GM19397 (cell line): ENCODE results near the gene TEPSIN.
A peak's percentile ranks its signal among the peaks of the same experiment; 100 is the strongest.

Experiments used
- ATAC-seq: cut with Tn5 transposase; IDR thresholded peaks from one replicate; pipeline ENCODE4 v1.9.1; 2021; ENCODE audit warnings: mild to moderate bottlenecking, moderate library complexity; ENCODE audit not compliant: unreplicated experiment

The TEPSIN gene

DNA sequence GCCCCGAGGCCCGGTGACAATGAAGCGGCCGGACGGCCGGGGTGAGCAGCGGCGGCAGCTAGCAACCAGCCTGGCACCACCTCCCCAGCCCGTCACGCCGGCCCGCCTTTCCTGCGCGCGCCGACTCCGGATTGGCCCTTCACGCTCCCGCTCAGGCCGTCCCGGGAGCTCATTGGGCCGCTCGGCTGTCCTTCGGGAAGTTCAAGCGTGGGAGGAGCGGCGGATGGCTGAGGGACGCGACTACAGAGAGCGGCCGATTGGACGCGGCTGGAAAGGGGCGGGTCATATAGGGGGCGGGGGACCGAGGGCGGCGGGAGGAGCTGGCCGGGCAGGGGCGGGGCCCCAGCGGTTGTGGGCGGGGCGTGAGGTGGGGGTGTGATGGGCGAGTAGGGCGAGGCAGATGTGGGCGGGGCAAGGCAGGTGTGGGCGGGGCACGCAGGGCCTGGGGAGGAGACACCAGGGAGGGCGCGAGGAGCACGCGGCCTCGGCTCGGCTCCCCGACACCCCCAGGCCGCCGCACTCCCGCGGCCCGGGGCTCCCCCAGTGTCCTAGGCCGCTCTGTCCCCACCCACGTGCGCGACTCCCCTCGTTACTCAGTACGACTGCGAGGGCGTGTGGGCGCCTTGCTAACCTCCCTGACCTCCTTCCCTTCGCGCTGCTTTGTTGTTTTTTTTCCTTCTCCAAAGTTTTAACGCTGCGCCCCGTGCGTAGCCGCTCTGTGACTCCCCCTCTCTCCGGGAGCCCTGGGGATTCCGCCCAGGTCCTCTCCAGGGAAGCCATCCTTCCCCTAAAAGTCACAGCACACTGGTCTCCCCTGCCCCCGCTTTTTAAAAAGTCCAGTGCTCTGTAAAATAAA lies 15.7 kb downstream of the TEPSIN start, which contains the start of gene CEP131:
Gene CEP131, minus strand, starts transcription at position 60 of the 856 bp plus-strand sequence. CDS start 2,909 bp downstream, outside the sequence.
- peak; percentile 96 for ATAC-seq

DNA sequence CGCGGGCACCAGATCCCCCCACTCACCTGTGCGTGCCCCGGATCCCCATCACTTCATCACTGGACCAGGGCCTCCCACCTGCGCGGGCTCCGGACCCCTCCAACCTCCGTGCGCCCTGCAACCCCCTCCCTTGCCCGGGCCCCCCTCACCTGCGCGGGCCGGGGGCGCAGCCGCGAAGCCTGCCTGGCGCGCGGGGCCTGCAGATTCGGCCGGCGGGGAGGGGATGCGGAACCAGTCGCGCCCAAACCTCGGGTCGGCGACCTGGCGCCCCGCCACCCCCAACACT lies 16.3 kb downstream of the TEPSIN start:
- no peak for ATAC-seq

DNA sequence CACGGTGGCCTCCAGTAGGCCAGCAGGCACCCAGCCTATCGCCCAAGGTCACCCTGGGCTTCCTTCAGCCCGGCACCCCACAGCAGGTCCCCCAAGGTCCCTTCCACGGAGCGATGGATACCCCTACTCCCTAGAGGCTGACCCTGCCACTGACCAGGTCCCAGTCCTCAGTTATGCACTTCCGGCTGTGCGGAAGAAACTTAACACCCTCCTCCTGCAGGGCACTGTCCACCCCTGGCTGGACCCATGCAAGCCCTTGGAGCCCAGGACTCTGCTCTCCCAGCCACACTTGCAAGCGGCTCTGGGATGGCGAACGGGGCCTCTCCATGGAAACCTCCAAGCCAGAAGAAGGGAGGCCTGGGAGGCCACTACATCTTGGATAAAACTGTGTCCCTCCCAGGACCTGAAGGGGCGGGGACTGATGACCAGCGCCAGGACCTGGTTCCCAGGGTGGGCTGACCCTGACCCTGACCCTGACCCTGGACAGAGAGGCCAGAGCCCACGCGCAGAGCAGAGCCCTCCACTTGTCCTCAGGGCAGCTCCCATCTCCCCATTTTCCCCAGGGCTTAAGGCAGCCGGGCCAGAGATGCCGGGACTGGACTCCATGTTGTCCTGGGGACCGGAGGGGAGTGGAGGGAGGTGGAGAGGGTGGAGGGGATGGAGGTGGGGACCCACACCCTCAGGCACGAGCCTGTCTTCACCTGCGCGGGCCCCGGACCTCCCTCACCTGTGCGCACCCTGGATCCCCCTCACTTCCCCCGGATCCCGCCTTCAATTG lies 16.8 kb downstream of the TEPSIN start:
- no peak for ATAC-seq

DNA sequence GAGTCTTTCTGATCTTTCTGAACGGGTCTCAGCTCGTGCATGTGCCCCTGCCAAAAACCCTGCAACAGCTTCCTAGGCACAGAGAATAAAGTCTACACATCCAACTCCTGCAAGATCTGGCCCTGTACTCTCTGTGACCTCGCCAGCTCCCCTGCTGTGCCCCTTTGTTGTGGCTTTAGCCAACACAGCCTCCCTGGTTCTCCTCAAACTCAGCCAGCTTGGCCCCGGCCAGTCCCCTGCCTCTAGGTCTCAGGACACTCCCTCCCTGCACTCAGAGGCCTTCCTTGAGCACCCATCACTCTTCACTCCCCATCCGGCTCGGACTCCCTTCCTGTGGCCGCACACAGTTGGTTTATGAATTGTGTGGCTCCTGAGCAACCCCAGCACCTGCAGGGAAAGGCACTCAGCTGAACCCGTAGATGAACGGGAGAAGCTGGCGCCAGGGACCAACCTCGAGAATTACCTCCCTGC lies 17.4 kb downstream of the TEPSIN start:
- ATAC-seq: no peak

DNA sequence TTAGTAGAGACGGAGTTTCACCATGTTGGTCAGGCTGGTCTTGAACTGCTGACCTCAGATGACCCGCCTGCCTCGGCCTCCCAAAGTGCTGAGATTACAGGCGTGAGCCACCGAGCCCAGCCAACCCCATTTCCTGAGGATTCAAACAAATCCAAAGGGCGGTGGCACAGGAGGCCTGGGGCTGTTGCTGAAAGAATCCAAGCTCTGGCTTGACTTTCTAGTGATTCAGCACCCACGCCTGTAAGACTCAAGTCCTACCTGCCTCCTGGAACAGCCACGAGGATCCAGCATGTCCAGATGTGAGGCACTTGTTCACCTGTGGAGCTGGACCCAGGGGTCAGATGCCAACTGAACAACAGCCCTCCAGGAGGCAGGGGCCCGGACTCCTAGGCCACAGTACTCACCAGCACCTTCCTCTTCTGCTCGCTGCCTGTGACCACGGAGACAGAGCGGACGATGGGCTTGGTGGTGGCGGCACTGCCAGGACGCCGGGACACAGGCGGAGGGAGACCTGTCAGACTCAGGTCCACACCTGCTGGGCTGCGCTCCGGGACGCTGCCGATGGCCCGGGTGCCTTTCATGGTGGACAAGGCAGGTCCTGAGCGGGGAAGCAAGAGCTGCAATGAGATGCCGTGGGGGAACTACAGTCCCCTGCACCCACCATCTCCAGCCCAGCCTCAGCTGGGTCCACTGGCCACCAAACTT lies 19.2 kb downstream of the TEPSIN start:
- ATAC-seq: no peak

DNA sequence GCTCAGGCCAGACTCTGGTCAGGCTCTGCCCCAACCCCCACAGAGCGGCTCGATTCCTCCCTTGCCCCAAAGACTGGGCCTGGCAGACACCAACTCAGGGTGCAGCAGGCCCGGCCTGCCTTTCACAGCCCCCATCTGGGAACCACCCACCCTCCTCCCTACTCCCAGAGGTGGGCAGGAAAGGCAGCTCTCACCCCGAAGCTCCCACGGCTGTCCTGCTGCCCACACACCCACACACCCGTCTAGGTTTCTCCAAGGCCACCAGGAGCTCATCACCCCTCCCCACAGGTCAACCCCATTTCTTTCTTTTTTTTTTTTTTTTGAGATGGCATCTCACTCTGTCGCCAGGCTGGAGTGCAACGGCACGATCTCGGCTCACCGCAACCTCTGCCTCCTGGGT lies 19.9 kb downstream of the TEPSIN start:
- ATAC-seq: no peak

DNA sequence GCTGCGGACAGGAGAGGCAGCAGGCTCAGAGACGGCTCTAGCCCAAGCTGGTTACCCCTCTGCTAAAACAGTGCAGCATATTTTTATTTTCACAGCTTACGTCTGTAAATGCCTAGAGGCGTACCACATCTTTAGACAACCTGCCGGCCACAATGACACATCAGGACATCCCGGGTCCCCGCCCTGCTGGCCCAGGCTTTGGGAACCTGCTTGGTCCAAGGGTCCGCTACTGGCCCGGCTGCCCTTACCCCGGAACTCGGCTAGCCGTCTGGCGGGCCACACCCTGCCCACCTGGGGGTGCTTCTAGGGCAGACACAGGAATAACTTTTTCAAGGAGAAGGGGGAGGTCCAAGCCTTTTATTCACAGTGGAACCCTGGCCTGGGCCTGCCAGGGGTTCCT lies 20.4 kb downstream of the TEPSIN start:
- no peak for ATAC-seq

DNA sequence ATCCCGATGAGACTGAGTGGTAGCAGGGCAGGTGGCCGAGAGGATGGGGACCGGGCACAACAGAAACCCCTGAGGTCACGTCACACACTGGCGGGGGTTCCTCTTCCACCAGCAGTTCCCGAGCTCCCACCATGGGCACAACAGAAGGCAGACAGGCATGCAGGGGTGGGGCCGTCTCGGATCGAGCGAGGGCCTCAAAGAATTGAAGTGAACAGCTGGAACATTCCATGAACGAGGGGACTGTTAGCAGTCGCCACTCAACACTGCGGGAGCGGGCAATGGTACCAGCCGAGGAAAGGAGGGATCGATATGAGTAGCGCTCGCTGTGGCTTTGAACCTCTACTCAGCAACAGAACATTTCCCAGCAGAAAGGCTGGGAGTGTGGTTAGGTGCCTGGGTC lies 21.4 kb downstream of the TEPSIN start:
- no peak for ATAC-seq

DNA sequence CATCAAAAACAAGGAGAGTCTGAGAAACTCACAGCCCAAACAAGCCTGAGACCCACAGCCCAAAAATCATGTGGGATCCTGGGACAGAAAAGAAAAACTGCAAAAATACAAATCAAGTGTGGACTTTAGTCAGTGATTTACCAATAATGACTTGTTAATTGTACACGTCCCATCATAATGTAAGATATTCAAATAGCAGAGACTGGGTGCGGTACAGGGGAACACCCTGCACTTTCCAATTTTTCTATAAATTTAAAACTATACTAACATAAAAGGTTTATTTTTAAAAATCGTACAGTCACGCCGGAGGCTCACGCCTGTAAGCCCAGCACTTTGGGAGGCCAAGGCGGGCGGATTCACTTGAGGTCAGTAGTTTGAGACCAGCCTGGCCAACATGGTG lies 24.9 kb downstream of the TEPSIN start:
- no peak for ATAC-seq

DNA sequence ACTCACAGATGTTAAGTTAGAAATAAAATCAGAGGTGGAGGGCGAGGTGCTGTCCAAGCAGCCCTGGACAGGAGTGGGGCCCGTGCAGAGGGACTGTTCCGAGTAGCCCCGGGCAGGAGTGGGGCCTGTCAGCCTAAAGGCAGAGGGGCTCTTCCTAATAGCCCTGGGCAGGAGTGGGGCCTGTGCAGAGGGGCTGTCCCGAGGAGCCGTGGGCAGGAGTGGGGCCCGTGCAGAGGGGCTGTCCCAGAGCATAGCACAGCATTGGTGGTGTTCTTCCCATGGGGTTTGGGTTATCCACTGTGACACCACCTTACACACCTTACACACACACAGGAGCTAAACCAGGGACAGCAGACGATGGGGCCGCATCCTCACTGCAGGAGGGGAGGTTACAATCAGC lies 26.5 kb downstream of the TEPSIN start:
- ATAC-seq: no peak

DNA sequence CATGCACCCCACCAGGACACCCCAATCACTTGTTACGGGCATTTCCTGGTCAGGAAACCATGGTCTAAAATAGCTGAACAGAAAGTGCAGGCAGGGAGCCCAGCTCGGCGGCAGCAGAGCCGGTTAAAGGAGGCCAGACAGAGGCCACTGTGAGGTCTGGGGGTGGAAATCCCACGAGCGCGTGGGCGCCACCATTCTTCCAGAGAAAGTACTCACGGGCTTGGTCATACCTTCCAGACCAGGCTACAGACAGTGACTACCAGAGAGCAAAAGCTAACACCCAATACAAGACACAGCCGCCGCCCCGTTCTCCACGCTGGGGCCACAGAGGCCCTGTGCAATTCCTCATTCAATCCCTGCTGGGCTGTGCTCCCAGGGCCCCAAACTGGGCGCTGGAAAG lies 28.0 kb downstream of the TEPSIN start:
- no peak for ATAC-seq

DNA sequence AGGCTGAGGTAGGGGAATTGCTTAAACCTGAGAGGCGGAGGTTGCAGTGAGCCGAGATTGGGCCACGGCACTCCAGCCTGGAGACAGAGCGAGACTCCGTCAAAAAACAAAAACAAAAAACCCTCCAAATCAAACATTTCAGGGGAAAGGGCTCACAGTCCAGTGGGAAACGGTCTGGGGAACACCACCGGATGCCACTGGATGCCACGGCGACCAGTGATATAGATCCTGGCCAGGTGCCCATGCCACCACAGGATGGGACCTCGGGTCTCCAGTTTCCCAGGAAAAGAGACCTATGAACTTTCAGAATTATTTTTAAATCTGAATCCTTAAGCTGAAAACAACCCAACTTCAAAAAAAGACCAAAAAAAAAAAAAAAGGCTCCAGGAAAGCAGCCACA lies 28.4 kb downstream of the TEPSIN start:
- ATAC-seq: no peak

DNA sequence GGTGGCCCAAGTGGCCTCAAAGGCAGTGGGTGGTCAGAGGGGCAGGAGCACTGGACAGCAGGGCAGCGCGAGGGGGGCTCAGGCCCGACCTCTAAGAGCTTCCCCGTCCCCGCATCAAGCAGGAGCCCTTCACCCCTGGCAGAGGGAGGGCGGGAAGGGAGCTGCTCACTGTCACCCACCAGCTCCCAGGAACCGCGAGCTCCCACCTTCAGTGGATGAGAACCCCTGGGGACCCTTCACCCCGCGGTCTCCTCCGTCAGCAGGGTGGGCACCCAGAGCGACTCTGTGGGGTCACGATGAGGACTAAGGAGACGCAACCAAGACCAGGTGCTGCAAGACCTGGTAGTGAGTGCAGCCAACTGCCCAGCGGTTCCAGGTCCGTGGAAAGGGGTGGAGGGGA lies 29.7 kb downstream of the TEPSIN start:
- ATAC-seq: no peak

DNA sequence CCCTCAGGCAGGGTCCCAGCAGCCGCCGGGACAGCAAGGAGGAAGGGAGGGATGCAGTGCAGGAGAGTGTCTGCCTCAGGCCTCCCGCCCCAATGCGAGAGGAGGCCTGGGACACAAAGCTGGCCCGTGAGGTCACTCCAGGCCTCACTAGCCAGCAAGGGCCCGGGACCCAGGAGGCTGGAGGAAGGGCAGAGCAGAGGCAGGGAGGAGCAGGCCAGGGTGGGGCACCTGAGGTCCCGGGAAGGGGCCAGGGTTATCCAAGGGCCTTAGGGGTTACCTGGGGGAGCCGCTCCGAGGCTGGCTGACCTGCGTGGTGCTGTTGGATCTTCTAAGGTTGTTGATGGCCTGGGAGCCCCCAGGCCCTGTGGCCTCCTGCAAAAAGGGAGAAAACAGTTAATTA lies 30.2 kb downstream of the TEPSIN start:
- no peak for ATAC-seq

DNA sequence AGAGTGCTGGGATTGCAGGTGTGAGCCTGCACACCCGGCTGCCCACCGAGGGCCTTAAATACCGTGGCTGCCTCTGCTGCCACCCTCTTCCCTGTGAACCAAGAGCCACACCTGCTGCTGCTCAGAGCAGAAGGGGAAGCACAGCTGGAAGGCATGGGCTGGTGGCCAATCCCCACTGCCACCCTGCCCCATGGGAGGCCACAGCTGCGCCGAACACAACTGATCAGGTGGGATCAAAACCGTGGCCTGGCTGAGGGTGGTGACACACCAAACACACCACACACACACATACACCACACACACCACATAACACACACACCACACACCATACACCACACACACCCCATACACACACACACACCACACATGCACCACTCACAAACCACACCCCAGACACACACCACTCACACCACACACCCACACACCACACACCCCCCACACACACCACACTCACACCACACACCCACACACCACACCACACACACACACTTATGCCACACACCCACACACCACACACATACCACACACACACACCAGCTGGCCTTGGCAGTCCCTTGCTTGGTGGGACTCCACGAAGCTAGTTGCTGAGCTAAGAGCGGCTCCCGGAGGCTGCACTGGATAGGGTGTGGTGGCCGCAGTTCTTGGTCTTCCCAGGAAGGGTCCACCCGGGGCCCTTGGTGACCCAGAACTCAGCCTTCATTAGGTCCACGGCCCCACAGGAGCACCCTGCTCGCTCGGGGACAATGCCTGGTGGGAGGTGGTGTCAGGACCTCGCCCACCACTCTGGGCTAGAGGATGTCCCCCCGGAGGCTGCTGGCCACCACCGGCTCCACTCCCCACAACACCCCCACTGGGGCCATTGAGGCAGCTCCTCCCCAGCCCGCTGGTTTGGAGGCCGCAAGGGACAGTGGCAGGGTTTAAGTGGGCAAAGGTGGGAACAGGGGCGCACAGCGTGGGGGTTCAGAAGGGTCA lies 31.0 kb downstream of the TEPSIN start:
- ATAC-seq: no peak

DNA sequence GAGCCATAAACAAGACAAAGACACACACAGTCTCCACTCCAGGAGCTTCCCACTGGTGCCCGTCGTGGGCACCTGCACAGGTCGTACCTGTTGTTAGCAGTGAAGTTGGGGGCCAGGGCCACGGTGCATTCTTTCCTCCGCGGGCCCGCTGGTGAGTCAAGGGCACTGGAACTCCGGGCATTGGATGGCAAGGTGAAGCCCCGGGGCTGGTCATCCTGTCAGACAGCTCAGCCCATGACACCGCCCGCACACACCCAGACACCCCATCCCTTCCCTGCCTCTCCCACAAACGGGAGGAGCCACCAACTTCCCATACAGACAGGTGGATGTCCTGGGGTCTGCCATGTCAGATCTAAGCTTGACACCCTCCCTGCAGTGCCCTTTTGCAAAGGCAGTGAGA lies 32.2 kb downstream of the TEPSIN start:
- no peak for ATAC-seq

DNA sequence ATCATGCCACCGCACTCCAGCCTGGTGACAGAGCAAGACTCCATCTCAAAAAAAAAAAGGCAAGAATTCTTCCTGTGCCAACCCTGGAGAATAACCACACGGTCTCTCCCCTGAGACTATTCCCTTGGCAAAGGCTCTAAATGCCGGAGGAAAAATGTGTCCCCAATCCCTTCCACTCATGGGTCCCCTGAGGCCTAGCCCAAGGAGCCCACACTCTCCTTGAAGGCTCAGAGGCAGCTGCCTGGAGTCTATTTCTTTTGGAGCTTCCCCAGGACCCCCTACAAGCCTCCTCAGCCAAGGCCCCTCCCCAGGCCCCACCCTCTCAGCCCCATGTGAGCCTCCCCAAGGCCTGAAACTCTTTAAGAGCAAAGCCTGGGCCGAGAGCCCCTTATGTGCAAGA lies 32.7 kb downstream of the TEPSIN start:
- no peak for ATAC-seq

DNA sequence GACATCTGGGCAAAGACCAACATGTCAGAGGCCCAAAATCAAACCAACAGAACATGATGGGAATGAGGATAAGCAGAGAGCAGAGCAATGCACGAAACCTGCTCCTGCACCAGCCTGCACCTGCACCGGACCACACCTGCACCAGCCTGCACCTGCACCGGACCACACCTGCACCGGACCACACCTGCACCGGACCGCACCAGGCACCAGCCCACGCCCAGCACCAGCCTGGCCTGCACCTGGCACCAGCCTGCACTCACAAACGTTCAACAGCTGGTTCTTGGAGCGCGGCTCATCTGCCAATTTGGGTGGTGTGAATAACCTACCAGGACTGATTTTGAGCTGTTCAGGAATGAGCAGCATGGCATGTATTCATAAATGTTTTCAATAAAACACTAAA lies 34.3 kb downstream of the TEPSIN start:
- ATAC-seq: no peak

DNA sequence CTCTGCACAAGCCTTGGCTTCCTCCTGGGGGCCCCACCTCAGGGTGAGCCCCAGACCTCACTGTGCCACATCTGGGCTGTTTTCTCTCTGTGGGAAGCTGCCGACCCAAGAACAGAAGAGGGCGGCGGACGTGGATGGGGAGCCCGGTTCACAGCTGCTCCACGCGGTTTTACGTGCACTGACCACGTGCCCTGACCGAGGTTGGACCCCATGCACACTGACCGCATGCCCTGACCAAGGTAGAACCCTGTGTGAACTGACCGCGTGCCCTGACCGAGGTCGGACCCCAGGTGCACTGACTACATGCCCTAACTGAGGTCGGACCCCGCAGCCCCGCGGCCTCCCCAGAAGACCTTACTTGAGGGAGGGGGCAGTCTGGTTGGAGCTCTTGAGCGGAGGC lies 35.7 kb downstream of the TEPSIN start:
- no peak for ATAC-seq

DNA sequence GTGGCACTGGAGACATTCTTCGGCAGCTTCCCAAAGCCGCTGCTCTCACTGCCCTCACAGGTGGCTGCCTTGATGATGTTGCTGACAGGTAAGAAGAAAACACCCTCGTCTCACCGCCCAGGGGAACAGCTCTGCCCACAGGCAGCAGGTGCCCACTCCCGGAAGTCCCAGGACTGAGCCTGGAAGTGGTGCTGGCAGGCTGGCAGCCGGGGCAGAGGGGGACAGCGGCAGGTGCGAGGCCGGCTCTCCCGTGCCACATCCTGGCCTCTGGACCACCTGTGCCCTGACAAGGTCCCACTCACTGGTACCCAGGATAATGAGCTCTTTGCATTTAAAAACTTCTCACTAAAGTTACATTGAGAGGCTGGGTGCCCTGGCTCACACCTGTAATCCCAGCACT lies 36.5 kb downstream of the TEPSIN start:
- ATAC-seq: no peak
